Glutamatergic neuron (in vitro differentiated cells): Measurements from ENCODE around the gene KCNJ4. TPM values are rescaled to one million over a fixed set of nuclear protein-coding genes. Genes with fewer than 3 reads are reported as not detected.

ENCODE experiments used
- DNase-seq: peaks from one replicate; pipeline ENCODE4 v3.0.0; 2022
- H3K27ac Mint-ChIP-seq: one replicate; pipeline ENCODE4 v1.8.0; 2020; ENCODE audit warnings: mild to moderate bottlenecking, mixed read lengths, inconsistent platforms; ENCODE audit not compliant: unreplicated experiment
- H3K27me3 Mint-ChIP-seq: one replicate; pipeline ENCODE4 v1.8.0; 2020; ENCODE audit warnings: mild to moderate bottlenecking, moderate library complexity, mixed read lengths, inconsistent platforms; ENCODE audit not compliant: unreplicated experiment
- H3K36me3 Mint-ChIP-seq: one replicate; pipeline ENCODE4 v1.8.0; 2020; ENCODE audit warnings: mild to moderate bottlenecking, mixed read lengths, inconsistent platforms; ENCODE audit not compliant: unreplicated experiment
- H3K4me1 Mint-ChIP-seq: one replicate; pipeline ENCODE4 v1.8.0; 2020; ENCODE audit warnings: mild to moderate bottlenecking, low read depth, mixed read lengths, inconsistent platforms; ENCODE audit not compliant: unreplicated experiment
- H3K4me3 Mint-ChIP-seq: one replicate; pipeline ENCODE4 v1.8.0; 2020; ENCODE audit warnings: mild to moderate bottlenecking, mixed read lengths, inconsistent platforms; ENCODE audit not compliant: unreplicated experiment
- H3K9me3 Mint-ChIP-seq: one replicate; pipeline ENCODE4 v1.8.0; 2020; ENCODE audit warnings: mild to moderate bottlenecking, moderate library complexity, mixed read lengths, inconsistent platforms; ENCODE audit not compliant: unreplicated experiment
- total RNA-seq: library from RNA; stranded (reverse); fragmentation: NEBNext Ultra II Directional; extraction: Animal tissue kit (Norgen Biotek cat#: 25700); gene quantifications from one replicate; pipeline ENCODE4 v1.2.1, GENCODE V29; 2021; ENCODE audit not compliant: unreplicated experiment
- TF ChIP-seq, protein P1 (sequence below): fragments of 200-600 bp; sonication (generic); IDR thresholded peaks from one replicate; pipeline ENCODE4 v1.5.0; 2021; ENCODE audit not compliant: partially characterized antibody, unreplicated experiment

Gene KCNJ4
- total RNA-seq, 1 donor from 2014 or later, result 0.86 TPM

DNA sequence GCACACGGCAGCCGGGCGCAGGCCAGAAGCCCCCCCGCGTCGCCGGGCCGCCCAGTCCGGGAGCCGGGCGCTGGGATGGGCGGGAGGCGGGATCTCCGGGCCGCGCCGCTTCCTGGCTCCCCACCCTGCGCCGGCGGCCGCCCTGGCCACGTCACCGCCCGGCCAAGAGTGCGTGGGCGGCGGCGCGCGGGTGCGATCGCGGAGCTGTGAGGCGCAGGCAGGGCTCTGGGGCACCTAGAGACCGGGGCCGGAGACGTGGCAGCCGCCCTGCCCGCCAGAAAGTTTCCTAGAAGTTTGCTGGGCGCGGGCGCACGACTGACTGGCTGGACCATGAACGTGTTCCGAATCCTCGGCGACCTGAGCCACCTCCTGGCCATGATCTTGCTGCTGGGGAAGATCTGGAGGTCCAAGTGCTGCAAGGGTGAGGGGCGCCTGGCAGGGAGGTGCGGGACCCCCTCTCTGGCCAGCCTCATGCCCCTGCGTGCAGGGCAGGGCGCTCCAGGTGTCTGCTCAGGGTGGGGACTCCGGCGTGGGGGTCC is 13.0 kb upstream of the KCNJ4 start, which contains the start of gene KDELR3:
TSS of gene KDELR3 (plus strand) at position 193 of the 539 bp plus-strand sequence. CDS start at position 331, 138 bp downstream.
- Mint-ChIP-seq H3K4me1 (peaks cover 9% of the 10 kb centered on the region), H3K36me3 (no peaks in the 10 kb centered on the region), H3K27me3 (peaks cover 12% of the 10 kb centered on the region), H3K27ac (no peak within 1 kb of the TSS), H3K4me3 (peak within 1 kb of the TSS; percentile 64), H3K9me3 (no peaks in the 10 kb centered on the region)
- TF ChIP-seq, protein P1, sequence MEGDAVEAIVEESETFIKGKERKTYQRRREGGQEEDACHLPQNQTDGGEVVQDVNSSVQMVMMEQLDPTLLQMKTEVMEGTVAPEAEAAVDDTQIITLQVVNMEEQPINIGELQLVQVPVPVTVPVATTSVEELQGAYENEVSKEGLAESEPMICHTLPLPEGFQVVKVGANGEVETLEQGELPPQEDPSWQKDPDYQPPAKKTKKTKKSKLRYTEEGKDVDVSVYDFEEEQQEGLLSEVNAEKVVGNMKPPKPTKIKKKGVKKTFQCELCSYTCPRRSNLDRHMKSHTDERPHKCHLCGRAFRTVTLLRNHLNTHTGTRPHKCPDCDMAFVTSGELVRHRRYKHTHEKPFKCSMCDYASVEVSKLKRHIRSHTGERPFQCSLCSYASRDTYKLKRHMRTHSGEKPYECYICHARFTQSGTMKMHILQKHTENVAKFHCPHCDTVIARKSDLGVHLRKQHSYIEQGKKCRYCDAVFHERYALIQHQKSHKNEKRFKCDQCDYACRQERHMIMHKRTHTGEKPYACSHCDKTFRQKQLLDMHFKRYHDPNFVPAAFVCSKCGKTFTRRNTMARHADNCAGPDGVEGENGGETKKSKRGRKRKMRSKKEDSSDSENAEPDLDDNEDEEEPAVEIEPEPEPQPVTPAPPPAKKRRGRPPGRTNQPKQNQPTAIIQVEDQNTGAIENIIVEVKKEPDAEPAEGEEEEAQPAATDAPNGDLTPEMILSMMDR, result no peak
- DNase-seq, result no peak

DNA sequence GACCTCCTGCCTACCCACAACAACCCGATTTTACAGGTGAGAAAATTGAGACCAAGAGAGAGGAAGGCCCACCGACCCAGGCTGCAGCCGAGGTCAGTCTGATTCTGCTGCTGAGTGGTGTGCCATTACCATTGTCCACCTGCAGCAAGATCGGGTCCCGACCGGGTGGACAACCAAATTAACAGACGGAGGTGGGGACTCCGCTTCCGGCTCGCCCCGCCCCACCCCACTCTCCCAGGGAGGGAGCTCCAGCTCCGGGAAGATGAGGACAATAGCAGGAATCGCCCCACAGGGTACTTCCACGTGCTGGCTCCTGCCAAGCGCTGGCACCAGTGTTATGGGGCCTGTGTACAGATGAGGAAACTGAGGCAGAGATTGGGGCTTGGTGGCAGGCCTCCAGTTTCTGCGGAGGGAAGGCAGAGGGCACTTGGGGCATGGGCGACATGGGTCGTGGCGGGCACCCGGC is 12.5 kb upstream of the KCNJ4 start:
- TF ChIP-seq, protein P1, result no peak
- peak overlapping the region; percentile 64 for H3K4me3 Mint-ChIP-seq
- H3K36me3 Mint-ChIP-seq, result no peaks in the 10 kb centered on the region
- DNase-seq, result no peak
- no peak overlapping the region for H3K27ac Mint-ChIP-seq
- peaks cover 12% of the 10 kb centered on the region for H3K27me3 Mint-ChIP-seq
- peaks cover 10% of the 10 kb centered on the region for H3K4me1 Mint-ChIP-seq
- H3K9me3 Mint-ChIP-seq, result no peaks in the 10 kb centered on the region

DNA sequence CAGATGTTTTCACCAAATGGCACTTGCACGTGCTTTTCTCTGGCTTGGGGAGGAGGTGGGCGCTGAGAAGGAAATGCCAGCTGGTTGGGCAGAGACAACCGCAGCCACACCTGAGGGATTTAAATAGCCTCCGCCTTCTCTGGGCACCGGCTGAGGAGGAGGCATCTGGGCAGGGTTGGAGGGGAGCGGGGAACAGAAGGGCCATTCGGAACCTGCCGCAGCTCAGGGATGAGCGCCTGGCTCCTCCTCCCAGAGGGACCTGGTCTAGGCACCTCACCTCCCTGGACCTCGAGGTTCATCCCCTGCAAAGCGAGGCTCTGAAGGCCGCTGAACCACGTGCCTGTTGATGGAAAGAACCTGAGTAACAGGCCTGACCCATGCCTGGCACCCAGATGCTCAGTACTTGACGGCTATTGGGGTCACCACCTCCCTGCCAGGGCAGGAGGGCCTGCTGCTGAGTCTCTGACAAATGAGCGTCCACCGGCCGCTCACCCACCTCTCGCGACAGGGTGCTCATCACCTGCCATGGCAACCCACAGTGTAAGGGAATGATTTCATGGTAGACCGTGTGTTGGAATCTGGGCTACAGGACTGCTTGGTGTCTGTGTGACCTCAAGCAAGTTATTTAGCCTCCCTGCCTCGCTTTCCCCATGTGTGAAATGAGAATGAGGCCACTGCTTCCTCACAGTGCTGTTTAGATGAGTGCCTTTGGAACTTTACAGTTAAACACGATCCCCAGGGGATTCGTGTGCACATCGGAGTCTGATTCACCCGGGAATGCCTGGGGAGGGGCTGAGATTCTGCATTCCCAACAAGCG is 10.9 kb upstream of the KCNJ4 start:
- H3K27ac Mint-ChIP-seq, result no peak overlapping the region

DNA sequence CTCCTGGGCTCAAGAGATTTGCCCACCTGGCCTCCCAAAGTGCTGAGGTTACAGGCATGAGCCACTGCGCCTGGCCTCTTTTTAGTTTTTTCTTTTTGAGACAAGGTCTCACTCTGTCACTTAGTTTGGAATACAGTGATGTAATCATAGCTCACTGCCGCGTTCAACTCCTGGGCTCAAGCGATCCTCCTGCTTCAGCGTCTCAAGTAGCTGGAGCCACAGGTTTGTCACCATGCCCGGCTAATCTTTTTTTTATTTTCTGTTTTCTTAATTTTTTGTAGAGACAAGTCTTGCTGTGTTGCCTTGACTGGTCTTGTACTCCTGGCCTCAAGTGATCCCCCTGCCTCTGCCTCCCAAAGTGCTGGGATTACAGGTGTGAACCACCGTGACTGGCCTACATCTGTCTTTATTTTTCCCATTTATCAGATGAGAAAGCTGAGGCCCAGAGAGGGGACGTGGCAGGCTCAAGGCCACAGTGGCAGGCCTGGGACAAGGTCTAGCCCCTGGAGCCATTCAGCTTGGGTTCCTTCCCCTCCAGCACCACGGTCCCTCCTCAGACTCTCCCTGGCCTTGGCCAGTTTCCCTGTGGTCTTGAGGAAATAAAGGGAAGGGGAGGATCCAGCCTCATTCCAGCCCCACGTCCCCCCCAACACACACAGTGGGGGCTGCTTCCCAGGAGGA is 10.1 kb upstream of the KCNJ4 start:
- no peaks in the 10 kb centered on the region for H3K36me3 Mint-ChIP-seq
- H3K4me3 Mint-ChIP-seq, result no peak overlapping the region
- peaks cover 3% of the 10 kb centered on the region for H3K9me3 Mint-ChIP-seq
- H3K27ac Mint-ChIP-seq, result no peak overlapping the region
- TF ChIP-seq, protein P1, result no peak
- peaks cover 12% of the 10 kb centered on the region for H3K4me1 Mint-ChIP-seq
- DNase-seq, result peak; percentile 7
- H3K27me3 Mint-ChIP-seq, result peaks cover 17% of the 10 kb centered on the region

More for the DNA sequence above, 10.9 kb upstream of the KCNJ4 start:
- TF ChIP-seq, protein P1, result no peak
- H3K4me1 Mint-ChIP-seq, result peaks cover 12% of the 10 kb centered on the region
- no peak overlapping the region for H3K4me3 Mint-ChIP-seq
- H3K27me3 Mint-ChIP-seq, result peaks cover 15% of the 10 kb centered on the region
- peaks cover 3% of the 10 kb centered on the region for H3K9me3 Mint-ChIP-seq
- no peaks in the 10 kb centered on the region for H3K36me3 Mint-ChIP-seq
- DNase-seq, result no peak
